ENCODE data around the gene BMP3. TPM values are rescaled to one million over a fixed set of nuclear protein-coding genes. Genes with fewer than 3 reads are reported as not detected.

Gene BMP3
- total RNA-seq, 3 donors from 2014 or later (not counting 1 experiment from before 2014, with no cell fraction given) = not detected

DNA sequence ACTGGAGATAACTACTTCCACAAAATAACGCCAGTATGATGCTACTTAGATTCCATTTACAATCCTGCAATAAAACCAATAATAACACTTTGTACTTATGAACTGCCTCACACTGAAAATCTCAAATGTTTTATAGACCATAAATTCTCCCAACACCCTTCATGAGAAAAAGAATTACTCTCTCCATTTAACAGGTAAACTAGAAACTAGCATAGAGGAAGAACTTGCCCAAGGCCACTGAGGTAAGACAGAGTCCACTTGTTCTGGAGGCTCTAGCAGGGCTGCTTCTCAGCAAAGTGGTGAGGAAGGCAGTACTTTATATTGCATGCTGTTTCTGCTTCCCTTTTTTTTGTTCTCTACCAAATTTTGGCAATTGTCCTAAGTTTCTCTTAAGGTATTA, 11.5 kb upstream of the BMP3 start:
- peaks cover 4 to 13% of the 10 kb centered on the region in 2 donors for H3K27me3 Mint-ChIP-seq (ENCODE audit: low read depth in 2 of 2)
- no peak overlapping the region for H3K27ac Mint-ChIP-seq
- H3K27me3 ChIP-seq (ENCODE audit: control insufficient read depth, insufficient read depth, low read length) = no peaks in the 10 kb centered on the region
- no peak overlapping the region for H3K4me3 ChIP-seq (ENCODE audit: low read length)
- WGBS (ENCODE audit: insufficient coverage) = 78% methylated on average over 1 of the region's 1 CpG
- no peaks in the 10 kb centered on the region for H3K4me1 ChIP-seq (ENCODE audit: control insufficient read depth, insufficient read depth, low read length)
- H3K9me3 ChIP-seq (ENCODE audit: control insufficient read depth, insufficient read depth, low read length) = no peaks in the 10 kb centered on the region
- no peak for DNase-seq
- intact Hi-C loops (cut with micrococcal nuclease) = no loop called here
- TF ChIP-seq, protein P1, sequence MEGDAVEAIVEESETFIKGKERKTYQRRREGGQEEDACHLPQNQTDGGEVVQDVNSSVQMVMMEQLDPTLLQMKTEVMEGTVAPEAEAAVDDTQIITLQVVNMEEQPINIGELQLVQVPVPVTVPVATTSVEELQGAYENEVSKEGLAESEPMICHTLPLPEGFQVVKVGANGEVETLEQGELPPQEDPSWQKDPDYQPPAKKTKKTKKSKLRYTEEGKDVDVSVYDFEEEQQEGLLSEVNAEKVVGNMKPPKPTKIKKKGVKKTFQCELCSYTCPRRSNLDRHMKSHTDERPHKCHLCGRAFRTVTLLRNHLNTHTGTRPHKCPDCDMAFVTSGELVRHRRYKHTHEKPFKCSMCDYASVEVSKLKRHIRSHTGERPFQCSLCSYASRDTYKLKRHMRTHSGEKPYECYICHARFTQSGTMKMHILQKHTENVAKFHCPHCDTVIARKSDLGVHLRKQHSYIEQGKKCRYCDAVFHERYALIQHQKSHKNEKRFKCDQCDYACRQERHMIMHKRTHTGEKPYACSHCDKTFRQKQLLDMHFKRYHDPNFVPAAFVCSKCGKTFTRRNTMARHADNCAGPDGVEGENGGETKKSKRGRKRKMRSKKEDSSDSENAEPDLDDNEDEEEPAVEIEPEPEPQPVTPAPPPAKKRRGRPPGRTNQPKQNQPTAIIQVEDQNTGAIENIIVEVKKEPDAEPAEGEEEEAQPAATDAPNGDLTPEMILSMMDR (IDR thresholded peaks at IDR 0.05) = no peak
- no peak overlapping the region for H3K4me3 Mint-ChIP-seq
- no peak overlapping the region for H3K27ac ChIP-seq (ENCODE audit: low read length)
- no peak for ATAC-seq
- no peaks in the 10 kb centered on the region for H3K36me3 Mint-ChIP-seq
- no peaks in the 10 kb centered on the region for H3K9me3 Mint-ChIP-seq
- H3K4me1 Mint-ChIP-seq = peaks cover 0 to under 1% of the 10 kb centered on the region in 2 donors
- H3K36me3 ChIP-seq (ENCODE audit: control insufficient read depth, insufficient read depth, low read length) = no peaks in the 10 kb centered on the region

DNA sequence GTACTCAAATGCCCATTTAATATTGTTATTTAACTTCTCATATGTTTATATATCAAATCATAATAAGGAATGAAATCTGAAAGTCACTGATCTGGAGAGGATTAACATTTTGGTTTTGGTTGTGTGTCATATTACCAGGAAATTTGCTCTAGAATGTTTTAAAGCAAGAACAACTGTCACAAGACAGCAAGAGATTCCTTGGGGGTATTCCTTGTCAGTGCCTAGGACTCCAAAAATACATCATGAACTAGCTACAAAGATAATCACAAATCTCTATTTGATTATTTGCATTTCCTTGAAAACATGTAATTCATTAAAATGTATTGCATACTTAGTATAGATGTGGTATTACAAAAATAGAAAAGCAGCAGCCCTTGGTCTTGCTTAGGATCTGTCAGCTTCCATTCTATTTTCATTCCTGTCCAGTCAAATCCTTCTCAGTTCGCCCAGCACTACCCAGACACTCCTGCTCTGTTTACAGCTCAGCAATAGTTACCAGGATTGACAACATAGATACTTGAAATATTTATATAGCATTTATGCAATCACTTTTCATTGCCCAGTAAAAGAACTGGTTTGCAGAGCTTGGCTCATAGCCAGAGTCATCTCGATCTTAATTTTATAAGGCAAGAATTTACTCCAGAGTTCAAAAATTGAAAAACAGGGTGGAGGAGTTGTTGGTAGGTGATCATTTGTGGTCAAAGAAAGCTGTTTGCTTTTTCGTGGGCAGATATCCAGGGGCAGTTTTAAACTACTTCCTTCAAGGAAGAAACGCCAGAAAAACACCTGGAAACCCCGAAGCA, 9.2 kb upstream of the BMP3 start:
- H3K4me1 Mint-ChIP-seq = peaks cover 5 to 8% of the 10 kb centered on the region in 2 donors
- H3K9me3 ChIP-seq (ENCODE audit: control insufficient read depth, insufficient read depth, low read length) = no peaks in the 10 kb centered on the region
- peaks cover 11% of the 10 kb centered on the region for H3K27me3 ChIP-seq (ENCODE audit: control insufficient read depth, insufficient read depth, low read length)
- no peaks in the 10 kb centered on the region for H3K36me3 ChIP-seq (ENCODE audit: control insufficient read depth, insufficient read depth, low read length)
- no peaks in the 10 kb centered on the region for H3K9me3 Mint-ChIP-seq
- no peaks in the 10 kb centered on the region for H3K4me1 ChIP-seq (ENCODE audit: control insufficient read depth, insufficient read depth, low read length)
- TF ChIP-seq, protein P1 (IDR thresholded peaks at IDR 0.05) = no peak
- H3K4me3 Mint-ChIP-seq = no peak overlapping the region
- ATAC-seq (no peak), DNase-seq (no peak)
- H3K27ac ChIP-seq (ENCODE audit: low read length) = no peak overlapping the region
- H3K36me3 Mint-ChIP-seq = no peaks in the 10 kb centered on the region
- H3K4me3 ChIP-seq (ENCODE audit: low read length) = no peak overlapping the region
- peaks cover 26 to 36% of the 10 kb centered on the region in 2 donors for H3K27me3 Mint-ChIP-seq (ENCODE audit: low read depth in 2 of 2)
- 57% methylated on average over 5 of the region's 5 CpGs for WGBS (ENCODE audit: insufficient coverage)
- H3K27ac Mint-ChIP-seq = no peak overlapping the region
- intact Hi-C loops (cut with micrococcal nuclease) = no loop called here

DNA sequence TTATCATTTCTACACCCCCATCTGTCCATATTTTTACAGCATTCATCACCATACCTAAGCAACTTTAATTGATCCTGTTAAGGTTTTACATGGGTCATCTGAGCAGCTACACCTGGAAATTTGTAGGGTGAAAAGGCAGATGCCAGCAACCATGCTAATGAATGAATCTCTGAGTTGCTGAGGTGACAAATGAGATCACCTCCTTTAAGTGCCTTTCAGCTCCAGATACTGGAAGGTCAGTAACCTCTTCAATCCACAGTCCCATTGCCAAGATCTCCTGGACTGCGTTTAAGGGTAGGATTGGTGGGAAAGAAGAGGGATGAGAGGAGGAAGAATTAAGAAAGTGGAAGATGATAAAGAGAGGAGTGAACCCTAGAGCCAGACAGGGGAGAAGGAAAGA, 8.5 kb upstream of the BMP3 start:
- no peak overlapping the region for H3K27ac ChIP-seq (ENCODE audit: low read length)
- H3K4me1 Mint-ChIP-seq = peaks cover 5 to 8% of the 10 kb centered on the region in 2 donors
- H3K4me3 ChIP-seq (ENCODE audit: low read length) = no peak overlapping the region
- H3K4me3 Mint-ChIP-seq = no peak overlapping the region
- H3K27ac Mint-ChIP-seq = no peak overlapping the region
- TF ChIP-seq, protein P1 (IDR thresholded peaks at IDR 0.05) = no peak
- no peaks in the 10 kb centered on the region for H3K36me3 Mint-ChIP-seq
- no peaks in the 10 kb centered on the region for H3K9me3 ChIP-seq (ENCODE audit: control insufficient read depth, insufficient read depth, low read length)
- intact Hi-C loops (cut with micrococcal nuclease) = no loop called here
- H3K27me3 ChIP-seq (ENCODE audit: control insufficient read depth, insufficient read depth, low read length) = peaks cover 11% of the 10 kb centered on the region
- ATAC-seq (no peak), DNase-seq (no peak)
- WGBS (ENCODE audit: insufficient coverage) = 100% methylated on average over 1 of the region's 1 CpG
- no peaks in the 10 kb centered on the region for H3K36me3 ChIP-seq (ENCODE audit: control insufficient read depth, insufficient read depth, low read length)
- H3K27me3 Mint-ChIP-seq (ENCODE audit: low read depth in 2 of 2) = peaks cover 33 to 42% of the 10 kb centered on the region in 2 donors
- H3K4me1 ChIP-seq (ENCODE audit: control insufficient read depth, insufficient read depth, low read length) = no peaks in the 10 kb centered on the region
- no peaks in the 10 kb centered on the region for H3K9me3 Mint-ChIP-seq

DNA sequence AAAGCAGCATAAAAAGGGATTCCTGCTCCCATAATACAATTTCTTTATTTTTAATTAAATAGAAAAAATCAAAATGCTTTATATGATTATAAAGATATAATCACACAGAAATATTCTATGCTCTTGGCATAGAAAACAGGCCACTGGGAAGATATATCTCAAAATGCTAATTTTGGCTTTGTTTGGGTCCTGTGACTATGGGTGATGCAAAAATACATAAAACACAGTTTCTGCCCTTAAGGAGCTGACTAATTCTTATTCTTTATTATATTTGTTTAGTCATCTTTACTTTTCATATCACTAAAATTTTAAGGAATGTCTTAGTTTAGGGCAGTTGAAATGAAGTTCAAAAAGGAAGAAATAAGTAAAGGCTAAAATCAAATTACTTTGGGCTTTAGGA, 7.0 kb upstream of the BMP3 start:
- no peak overlapping the region for H3K4me3 ChIP-seq (ENCODE audit: low read length)
- no peak for DNase-seq
- Mint-ChIP-seq H3K27ac (no peak overlapping the region), H3K36me3 (no peaks in the 10 kb centered on the region), H3K4me3 (no peak overlapping the region), H3K27me3 (ENCODE audit: low read depth in 2 of 2) (peaks cover 39 to 57% of the 10 kb centered on the region in 2 donors), H3K9me3 (no peaks in the 10 kb centered on the region), H3K4me1 (peaks cover 5 to 8% of the 10 kb centered on the region in 2 donors)
- no peaks in the 10 kb centered on the region for H3K36me3 ChIP-seq (ENCODE audit: control insufficient read depth, insufficient read depth, low read length)
- intact Hi-C loops (cut with micrococcal nuclease) = no loop called here
- TF ChIP-seq, protein P1 (IDR thresholded peaks at IDR 0.05) = no peak
- H3K27me3 ChIP-seq (ENCODE audit: control insufficient read depth, insufficient read depth, low read length) = peaks cover 11% of the 10 kb centered on the region
- H3K27ac ChIP-seq (ENCODE audit: low read length) = no peak overlapping the region
- ATAC-seq = no peak
- no peaks in the 10 kb centered on the region for H3K4me1 ChIP-seq (ENCODE audit: control insufficient read depth, insufficient read depth, low read length)
- H3K9me3 ChIP-seq (ENCODE audit: control insufficient read depth, insufficient read depth, low read length) = no peaks in the 10 kb centered on the region

Data from natural killer cell (primary cell).